DOHH2 (cell line): ENCODE data around the gene C17orf114.

Source experiments
- H3F3A ChIP-seq: fragments of 200-600 bp; sonication (generic), shearing (Covaris generic); 2 replicates; pipeline ENCODE4 v1.6.0; 2016; ENCODE audit warnings: antibody characterized with exemption, mild to moderate bottlenecking; ENCODE audit not compliant: control insufficient read depth, insufficient read depth
- H3K27ac ChIP-seq: fragments of 200-600 bp; sonication (generic); 2 replicates; pipeline ENCODE4 v1.5.1; 2014; ENCODE audit warnings: low read depth, mild to moderate bottlenecking, low read length, moderate library complexity
- H3K27me3 ChIP-seq: fragments of 200-600 bp; sonication (generic); 2 replicates; pipeline ENCODE4 v1.6.1; 2014; ENCODE audit warnings: mild to moderate bottlenecking, low read length, mixed read lengths; ENCODE audit not compliant: control insufficient read depth
- H3K36me3 ChIP-seq: fragments of 200-600 bp; sonication (generic); 2 replicates; pipeline ENCODE4 v1.6.1; 2014; ENCODE audit warnings: mild to moderate bottlenecking, low read length, moderate library complexity, mixed read lengths; ENCODE audit not compliant: control insufficient read depth
- H3K4me1 ChIP-seq: fragments of 200-600 bp; sonication (generic); 2 replicates; pipeline ENCODE4 v1.6.1; 2014; ENCODE audit warnings: mild to moderate bottlenecking, low read length, mixed read lengths; ENCODE audit not compliant: control insufficient read depth
- H3K4me2 ChIP-seq: fragments of 200-600 bp; sonication (generic); 2 replicates; pipeline ENCODE4 v1.6.0; 2014; ENCODE audit warnings: mild to moderate bottlenecking, low read length, moderate library complexity
- H3K4me3 ChIP-seq: fragments of 200-600 bp; sonication (generic); 2 replicates; pipeline ENCODE4 v1.5.1; 2014; ENCODE audit warnings: mild to moderate bottlenecking, low read length, mixed read lengths
- H3K79me2 ChIP-seq: fragments of 200-600 bp; sonication (generic); 2 replicates; pipeline ENCODE4 v1.6.1; 2014; ENCODE audit warnings: mild to moderate bottlenecking, low read length, mixed read lengths; ENCODE audit not compliant: control insufficient read depth
- H3K9me2 ChIP-seq: fragments of 200-600 bp; sonication (generic); replicated peaks from 2 replicates; pipeline ENCODE4 v1.6.1; 2014; ENCODE audit warnings: mild to moderate bottlenecking, low read length, mixed read lengths; ENCODE audit not compliant: control insufficient read depth
- H3K9me3 ChIP-seq: fragments of 200-600 bp; sonication (generic); 2 replicates; pipeline ENCODE4 v1.6.1; 2014; ENCODE audit warnings: antibody characterized with exemption, low read length, mixed read lengths; ENCODE audit not compliant: control insufficient read depth, insufficient read depth
- H4K20me1 ChIP-seq: fragments of 200-600 bp; sonication (generic); 2 replicates; pipeline ENCODE4 v1.6.0; 2014; ENCODE audit warnings: low read depth, mild to moderate bottlenecking, antibody characterized with exemption, low read length, moderate library complexity; ENCODE audit not compliant: control insufficient read depth, insufficient read depth
- CTCF ChIP-seq: fragments of 200-600 bp; sonication (generic); IDR thresholded peaks from one replicate; pipeline ENCODE4 v1.5.1; 2014; ENCODE audit warnings: antibody characterized with exemption, mild to moderate bottlenecking, low read depth, low read length; ENCODE audit not compliant: poor library complexity, severe bottlenecking
- EZH2phosphoT487 ChIP-seq: fragments of 200-600 bp; sonication (generic); IDR thresholded peaks from 2 replicates; pipeline ENCODE4 v1.6.1; 2017; ENCODE audit warnings: borderline replicate concordance, mild to moderate bottlenecking, antibody characterized with exemption, low read length, moderate library complexity, mixed read lengths

The C17orf114 gene

GRCh38 chr17:4822835-4823234, 20.7 kb upstream of the C17orf114 start:
- Histone ChIP-seq H3K36me3 (no peaks in the 10 kb centered on the region), H3K4me3 (no peak overlapping the region), H3K27ac (no peak overlapping the region), H3K4me1 (no peaks in the 10 kb centered on the region), H3K9me3 (no peaks in the 10 kb centered on the region), H3K4me2 (no peak overlapping the region), H3K27me3 (peaks cover 3% of the 10 kb centered on the region; the same call in 1 of the 2 replicates), H3F3A (no peaks in the 10 kb centered on the region), H3K79me2 (no peaks in the 10 kb centered on the region), H4K20me1 (no peaks in the 10 kb centered on the region), H3K9me2 (no peaks in the 10 kb centered on the region)
- no peak for TF ChIP-seq CTCF
- TF ChIP-seq EZH2phosphoT487, result no peak

GRCh38 chr17:4818276-4818675, 16.1 kb upstream of the C17orf114 start:
- no peak overlapping the region for H3K4me3 ChIP-seq
- no peaks in the 10 kb centered on the region for H3K36me3 ChIP-seq
- H3K27ac ChIP-seq, result no peak overlapping the region
- H3K4me2 ChIP-seq, result no peak overlapping the region
- no peaks in the 10 kb centered on the region for H4K20me1 ChIP-seq
- H3K79me2 ChIP-seq, result no peaks in the 10 kb centered on the region
- H3K27me3 ChIP-seq, result no peaks in the 10 kb centered on the region
- no peaks in the 10 kb centered on the region for H3K9me2 ChIP-seq
- no peak for TF ChIP-seq EZH2phosphoT487
- no peak for TF ChIP-seq CTCF
- no peaks in the 10 kb centered on the region for H3K9me3 ChIP-seq
- H3K4me1 ChIP-seq, result no peaks in the 10 kb centered on the region
- no peaks in the 10 kb centered on the region for H3F3A ChIP-seq

GRCh38 chr17:4816826-4817225, 14.7 kb upstream of the C17orf114 start:
- no peak overlapping the region for H3K27ac ChIP-seq
- no peaks in the 10 kb centered on the region for H3K27me3 ChIP-seq
- H3K4me1 ChIP-seq, result no peaks in the 10 kb centered on the region
- H3F3A ChIP-seq, result no peaks in the 10 kb centered on the region
- no peaks in the 10 kb centered on the region for H3K9me2 ChIP-seq
- H3K79me2 ChIP-seq, result no peaks in the 10 kb centered on the region
- H3K4me2 ChIP-seq, result no peak overlapping the region
- no peaks in the 10 kb centered on the region for H3K9me3 ChIP-seq
- H3K36me3 ChIP-seq, result no peaks in the 10 kb centered on the region
- no peak for TF ChIP-seq CTCF
- TF ChIP-seq EZH2phosphoT487, result no peak
- no peak overlapping the region for H3K4me3 ChIP-seq
- H4K20me1 ChIP-seq, result no peaks in the 10 kb centered on the region
